Liver (tissue), 3 donors: ENCODE measurements around the gene PLCB4.

Source experiments
- JUND ChIP-seq, 2 donors: IDR thresholded peaks; 2 replicates each; pipeline ENCODE4 v1.6.1; 2016; ENCODE audit warnings: antibody characterized with exemption in 2 of 2
- SP1 ChIP-seq: IDR thresholded peaks from 2 replicates; pipeline ENCODE4 v1.6.1; 2018; ENCODE audit warnings: antibody characterized with exemption, mild to moderate bottlenecking
- TAF1 ChIP-seq: conservative IDR thresholded peaks from 2 replicates; pipeline ENCODE4 v1.6.1; 2016; ENCODE audit warnings: antibody characterized with exemption, mild to moderate bottlenecking
- YY1 ChIP-seq: IDR thresholded peaks from 2 replicates; pipeline ENCODE4 v1.6.1; 2016; ENCODE audit warnings: antibody characterized with exemption, mild to moderate bottlenecking
- TF ChIP-seq, protein P1 (sequence below): fragments of 150-350 bp; IDR thresholded peaks from 2 replicates; pipeline ENCODE4 v1.5.1; 2017; ENCODE audit warnings: improper control_type of control experiment, low read depth, low read length; ENCODE audit not compliant: missing input control
- TF ChIP-seq, protein P2 (sequence below): IDR thresholded peaks from 2 replicates; pipeline ENCODE4 v1.6.1; 2016; ENCODE audit warnings: antibody characterized with exemption
- TF ChIP-seq, protein P3 (sequence below): IDR thresholded peaks from 2 replicates; pipeline ENCODE4 v1.6.1; 2016; ENCODE audit warnings: antibody characterized with exemption
- donor health status: healthy.
- donor health status: healthy.

DNA sequence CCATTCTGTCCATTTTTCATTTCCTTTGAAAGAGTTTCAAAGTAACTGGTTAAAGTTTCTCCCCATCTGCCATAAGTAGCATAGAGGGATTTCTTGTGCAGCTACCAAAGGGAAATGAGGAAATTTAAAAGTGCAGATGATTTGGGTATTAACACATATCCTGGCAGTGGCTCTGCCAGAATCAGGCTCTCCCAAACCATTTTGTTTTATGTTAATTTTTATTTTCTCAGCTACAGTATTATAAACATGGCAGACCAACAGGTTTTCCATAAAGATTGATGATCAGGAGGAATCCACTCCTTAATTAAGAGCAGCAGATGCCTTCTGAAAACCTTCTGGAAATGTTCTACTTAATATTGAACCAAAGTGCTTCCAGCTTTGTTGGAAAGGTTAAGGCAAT, 13.9 kb downstream of the PLCB4 start:
- TF ChIP-seq TAF1 (no peak), JUND (IDR thresholded peaks at IDR 0.05) (no peak), YY1 (no peak), SP1 (no peak)
- TF ChIP-seq, protein P1, sequence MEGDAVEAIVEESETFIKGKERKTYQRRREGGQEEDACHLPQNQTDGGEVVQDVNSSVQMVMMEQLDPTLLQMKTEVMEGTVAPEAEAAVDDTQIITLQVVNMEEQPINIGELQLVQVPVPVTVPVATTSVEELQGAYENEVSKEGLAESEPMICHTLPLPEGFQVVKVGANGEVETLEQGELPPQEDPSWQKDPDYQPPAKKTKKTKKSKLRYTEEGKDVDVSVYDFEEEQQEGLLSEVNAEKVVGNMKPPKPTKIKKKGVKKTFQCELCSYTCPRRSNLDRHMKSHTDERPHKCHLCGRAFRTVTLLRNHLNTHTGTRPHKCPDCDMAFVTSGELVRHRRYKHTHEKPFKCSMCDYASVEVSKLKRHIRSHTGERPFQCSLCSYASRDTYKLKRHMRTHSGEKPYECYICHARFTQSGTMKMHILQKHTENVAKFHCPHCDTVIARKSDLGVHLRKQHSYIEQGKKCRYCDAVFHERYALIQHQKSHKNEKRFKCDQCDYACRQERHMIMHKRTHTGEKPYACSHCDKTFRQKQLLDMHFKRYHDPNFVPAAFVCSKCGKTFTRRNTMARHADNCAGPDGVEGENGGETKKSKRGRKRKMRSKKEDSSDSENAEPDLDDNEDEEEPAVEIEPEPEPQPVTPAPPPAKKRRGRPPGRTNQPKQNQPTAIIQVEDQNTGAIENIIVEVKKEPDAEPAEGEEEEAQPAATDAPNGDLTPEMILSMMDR = no peak
- TF ChIP-seq, protein P2, sequence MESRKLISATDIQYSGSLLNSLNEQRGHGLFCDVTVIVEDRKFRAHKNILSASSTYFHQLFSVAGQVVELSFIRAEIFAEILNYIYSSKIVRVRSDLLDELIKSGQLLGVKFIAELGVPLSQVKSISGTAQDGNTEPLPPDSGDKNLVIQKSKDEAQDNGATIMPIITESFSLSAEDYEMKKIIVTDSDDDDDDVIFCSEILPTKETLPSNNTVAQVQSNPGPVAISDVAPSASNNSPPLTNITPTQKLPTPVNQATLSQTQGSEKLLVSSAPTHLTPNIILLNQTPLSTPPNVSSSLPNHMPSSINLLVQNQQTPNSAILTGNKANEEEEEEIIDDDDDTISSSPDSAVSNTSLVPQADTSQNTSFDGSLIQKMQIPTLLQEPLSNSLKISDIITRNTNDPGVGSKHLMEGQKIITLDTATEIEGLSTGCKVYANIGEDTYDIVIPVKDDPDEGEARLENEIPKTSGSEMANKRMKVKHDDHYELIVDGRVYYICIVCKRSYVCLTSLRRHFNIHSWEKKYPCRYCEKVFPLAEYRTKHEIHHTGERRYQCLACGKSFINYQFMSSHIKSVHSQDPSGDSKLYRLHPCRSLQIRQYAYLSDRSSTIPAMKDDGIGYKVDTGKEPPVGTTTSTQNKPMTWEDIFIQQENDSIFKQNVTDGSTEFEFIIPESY = no peak
- TF ChIP-seq, protein P3, sequence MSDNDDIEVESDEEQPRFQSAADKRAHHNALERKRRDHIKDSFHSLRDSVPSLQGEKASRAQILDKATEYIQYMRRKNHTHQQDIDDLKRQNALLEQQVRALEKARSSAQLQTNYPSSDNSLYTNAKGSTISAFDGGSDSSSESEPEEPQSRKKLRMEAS = no peak
